Heart right ventricle (tissue), 16 donors: Measurements from ENCODE around the gene LIMCH1. TPM values are rescaled to one million over a fixed set of nuclear protein-coding genes. Genes with fewer than 3 reads are reported as not detected.

Experiments used
- ATAC-seq, 8 donors: fragments of 200-7000 bp; cut with Tn5 transposase; one replicate each; pipeline ENCODE4 v1.9.1; 2020; ENCODE audit warnings: mild to moderate bottlenecking in 8 of 8, moderate library complexity in 8 of 8, moderate number of reproducible peaks in 1 of 8
- DNase-seq, 2 donors: peaks; one replicate each; pipeline ENCODE4 v3.0.0-alpha.2; 2020
- H3K27ac ChIP-seq, 10 donors: fragments of 200-600 bp; sonication (generic) in 2 of 10; one replicate each; pipeline versions ENCODE4 v1.5.0 to v1.8.0; 2020 to 2022; ENCODE audit warnings: mild to moderate bottlenecking in 3 of 10
- H3K27me3 ChIP-seq, 7 donors: fragments of 200-600 bp; one replicate each; pipeline ENCODE4 v1.8.0; 2021 to 2022; ENCODE audit warnings: mild to moderate bottlenecking in 2 of 7
- H3K36me3 ChIP-seq, 9 donors: fragments of 200-600 bp; sonication (generic) in 1 of 9; one replicate each; pipeline versions ENCODE4 v1.5.0 to v1.8.0; 2020 to 2022; ENCODE audit warnings: mild to moderate bottlenecking in 2 of 9
- H3K4me1 ChIP-seq, 9 donors: fragments of 200-600 bp; sonication (generic) in 1 of 9; one replicate each; pipeline versions ENCODE4 v1.5.0 to v1.8.0; 2020 to 2022; ENCODE audit warnings: mild to moderate bottlenecking in 4 of 9
- H3K4me3 ChIP-seq, 10 donors: fragments of 200-600 bp; sonication (generic) in 2 of 10; one replicate each; pipeline versions ENCODE4 v1.5.0 to v1.8.0; 2020 to 2022; ENCODE audit warnings: mild to moderate bottlenecking in 7 of 10, moderate library complexity in 2 of 10
- H3K9me3 ChIP-seq, 11 donors: fragments of 200-600 bp in 10 of 11; sonication (generic) in 2 of 11; one replicate each; pipeline versions ENCODE4 v1.5.0 to v1.8.0; 2013 to 2022; ENCODE audit warnings: mild to moderate bottlenecking in 2 of 11, control low read depth in 1 of 11, moderate library complexity in 1 of 11
- CTCF ChIP-seq, 9 donors: fragments of 200-600 bp; sonication (generic) in 2 of 9; IDR thresholded peaks; one replicate each; pipeline versions ENCODE4 v1.5.0 to v1.8.0; 2021 to 2022; ENCODE audit warnings: antibody characterized with exemption in 9 of 9, mild to moderate bottlenecking in 5 of 9, moderate library complexity in 1 of 9
- WGBS, 2 donors: extraction: QIAGEN DNeasy Blood & Tissue Kit; methylation state at CpG; one replicate each; pipeline ENCODE4 v1.1.7; 2013; ENCODE audit warnings: inconsistent platforms in 1 of 2; 5-methylcytosine and 5-hydroxymethylcytosine counted together
- intact Hi-C, 10 donors: fragments of 100-400 bp; cut with DNase I; formaldehyde crosslinking; loops; one replicate each; pipeline versions ENCODE4 v1.11.1 to v1.14.2; 2022
- polyA plus RNA-seq, 2 donors: library from polyadenylated mRNA; stranded (reverse); fragments of 200-250 nt; gene quantifications; one replicate each; pipeline ENCODE4 v1.2.3, GENCODE V29; 2013
- total RNA-seq, 10 donors: library from RNA; stranded (reverse); fragmentation: NEBNext Ultra II Directional in 3 of 10; extraction: Animal tissue kit (Norgen Biotek cat#: 25700) in 3 of 10; gene quantifications; one replicate each; pipeline versions ENCODE4 v1.2.1 to v1.2.4, GENCODE V29; 2021 to 2023
- donor health status: Arrhythmogenic right ventricular cardiomyopathy.
- donor health status: ischemic (EF 13 %, LVEDD 7.1; RV severe dilation, severe dysfunction).
- donor health status: healthy with polysubstance abuse.
- donor health status: DM: no; HTN: yes; CAD: no.
- donor health status: DM: no; HTN: no; CAD: no.
- donor health status: ischemic (EF 25% LVEDD 6.9; RV normal size, moderate dysfunction).
- donor health status: ischemic (EF 25% LVEDD 5.7; RV mildly dilated, moderate dysfunction).
- donor health status: healthy.
- donor health status: DM: yes; HTN: yes; CAD: no.
- donor health status: Ischemic cardiomyopathy.
- donor health status: ischemic (EF 35%, LVEDD 5.7; RV mildly dilated, moderate dysfunction).
- donor health status: nonischemic (EF 11% LVEDD 7.7; RV severe dilation, severe dysfunction).
- donor health status: DM: yes; HTN: yes; CAD: no.
- donor health status: PGD.
- donor health status: ischemic (EF 29% LVEDD 5.4; RV normal size, mild dysfunction).
- donor health status: nonischemic (EF 23%, LVEDD 6.1; RV moderate dilation, normal function).

The LIMCH1 gene
- total and polyA plus RNA-seq, 12 donors, result 28.4 to 410 (median 280) TPM

- H3K9me3 ChIP-seq, result no peaks in the 10 kb centered on the region
- ATAC-seq (no peak), DNase-seq (no peak)
- H3K36me3 ChIP-seq, result no peaks in the 10 kb centered on the region
- H3K4me1 ChIP-seq, result no peaks in the 10 kb centered on the region
- peaks cover 0 to 80% (median 45%) of the 10 kb centered on the region in 7 donors for H3K27me3 ChIP-seq
- no peak overlapping the region for H3K4me3 ChIP-seq
- no peak overlapping the region for H3K27ac ChIP-seq
- intact Hi-C loops, result no loop called here
- WGBS, 2 donors, result 68 to 73% methylated on average over 1 of the region's 1 CpG
- no peak for TF ChIP-seq CTCF (IDR thresholded peaks at IDR 0.05)
These were observed 177.2 kb downstream of the LIMCH1 start for GRCh38 chr4:41715155-41715554.

GRCh38 chr4:41718907-41719306, 180.9 kb downstream of the LIMCH1 start:
- DNase-seq (no peak), ATAC-seq (no peak)
- H3K36me3 ChIP-seq, result no peaks in the 10 kb centered on the region
- H3K27ac ChIP-seq, result no peak overlapping the region
- H3K4me3 ChIP-seq, result no peak overlapping the region
- H3K4me1 ChIP-seq, result no peaks in the 10 kb centered on the region
- H3K9me3 ChIP-seq, result no peaks in the 10 kb centered on the region
- intact Hi-C loops, result no loop called here
- TF ChIP-seq CTCF (IDR thresholded peaks at IDR 0.05), result no peak
- H3K27me3 ChIP-seq, result peaks cover 0 to 92% (median 54%) of the 10 kb centered on the region in 7 donors

GRCh38 chr4:41719417-41719816, 181.5 kb downstream of the LIMCH1 start:
- H3K4me3 ChIP-seq, result no peak overlapping the region
- intact Hi-C loops, result no loop called here
- H3K27me3 ChIP-seq, result peaks cover 0 to 91% (median 49%) of the 10 kb centered on the region in 7 donors
- no peak for ATAC-seq
- H3K4me1 ChIP-seq, result no peaks in the 10 kb centered on the region
- 82 to 87% methylated on average over 2 of the region's 2 CpGs for WGBS, 2 donors
- TF ChIP-seq CTCF (IDR thresholded peaks at IDR 0.05), result no peak
- H3K36me3 ChIP-seq, result no peaks in the 10 kb centered on the region
- DNase-seq, result no peak
- no peaks in the 10 kb centered on the region for H3K9me3 ChIP-seq
- H3K27ac ChIP-seq, result no peak overlapping the region

- no peak for DNase-seq
- Histone ChIP-seq H3K9me3 (peaks cover 0 to 25% (median 8%) of the 10 kb centered on the region in 11 donors), H3K27me3 (peaks cover 0 to 89% (median 67%) of the 10 kb centered on the region in 7 donors), H3K36me3 (no peaks in the 10 kb centered on the region), H3K4me3 (no peak overlapping the region), H3K27ac (no peak overlapping the region), H3K4me1 (no peaks in the 10 kb centered on the region)
- intact Hi-C loops, result no loop called here
- 90 to 100% methylated on average over 1 of the region's 1 CpG for WGBS, 2 donors
- no peak for TF ChIP-seq CTCF (IDR thresholded peaks at IDR 0.05)
- no peak for ATAC-seq
These were observed 184.2 kb downstream of the LIMCH1 start for GRCh38 chr4:41722181-41722580.
